HFFc6 (cell line): Measurements from ENCODE around the gene PDE4D. TPM values are rescaled to one million over a fixed set of nuclear protein-coding genes. Genes with fewer than 3 reads are reported as not detected.
"Not testable (repeated sequence)": the region's sequence is repeated elsewhere in the genome, so short reads cannot be mapped to it uniquely, and the experiment has no call there.

ENCODE experiments used
- DNase-seq: peaks from one replicate; pipeline ENCODE4 v3.0.0-alpha.2; 2018
- H3K27ac Mint-ChIP-seq: 2 replicates; pipeline ENCODE4 v1.8.0; 2020; ENCODE audit warnings: mild to moderate bottlenecking, mixed read lengths
- H3K27me3 Mint-ChIP-seq: 2 replicates; pipeline ENCODE4 v1.8.0; 2021; ENCODE audit warnings: mild to moderate bottlenecking, moderate library complexity, mixed read lengths; ENCODE audit not compliant: insufficient read depth
- H3K36me3 Mint-ChIP-seq: 2 replicates; pipeline ENCODE4 v1.8.0; 2021; ENCODE audit warnings: low read depth, mixed read lengths
- H3K4me1 Mint-ChIP-seq: 2 replicates; pipeline ENCODE4 v1.8.0; 2020; ENCODE audit warnings: low read depth, mixed read lengths
- H3K4me3 Mint-ChIP-seq: 2 replicates; pipeline ENCODE4 v1.8.0; 2020; ENCODE audit warnings: mild to moderate bottlenecking, moderate library complexity, mixed read lengths
- H3K9me3 Mint-ChIP-seq: 2 replicates; pipeline ENCODE4 v1.8.0; 2020; ENCODE audit warnings: mild to moderate bottlenecking, mixed read lengths
- total RNA-seq, 6 experiments: library from RNA; stranded (reverse); fragmentation: NEBNext Ultra II Directional; extraction: Animal tissue kit (Norgen Biotek cat#: 25700); gene quantifications; 2 replicates in 1 of 6; 3 replicates in 5 of 6; pipeline ENCODE4 v1.2.3, GENCODE V29; 2021
- TF ChIP-seq, protein P1 (sequence below): fragments of 200-600 bp; sonication (generic); IDR thresholded peaks from 2 replicates; pipeline ENCODE4 v1.5.0; 2021; ENCODE audit warnings: antibody characterized with exemption, mild to moderate bottlenecking

PDE4D gene
- total RNA-seq, 6 experiments from 2014 or later, result 1.8 to 7.3 (median 6.2) TPM

DNA sequence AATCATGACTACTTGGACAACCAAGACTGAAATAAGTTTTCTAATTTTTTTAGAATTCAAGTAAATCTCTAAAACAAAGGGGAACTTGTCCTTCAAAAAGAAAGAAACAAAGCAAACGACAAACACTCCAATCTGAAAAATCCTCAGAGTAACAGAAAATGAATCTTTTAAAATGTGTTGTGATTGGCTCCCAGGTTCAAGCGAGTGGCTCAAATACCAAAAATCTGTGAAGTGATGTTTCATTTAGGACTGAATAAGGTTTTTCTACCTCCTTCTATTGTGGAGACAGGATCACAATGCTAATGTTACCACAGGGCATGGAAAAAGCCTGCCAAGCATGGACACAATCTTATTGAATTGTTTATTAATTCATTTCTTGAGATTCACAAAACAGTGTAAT, 895.0 kb downstream of the PDE4D start:
- no peaks in the 10 kb centered on the region for H3K27me3 Mint-ChIP-seq
- H3K9me3 Mint-ChIP-seq, result no peaks in the 10 kb centered on the region
- TF ChIP-seq, protein P1, sequence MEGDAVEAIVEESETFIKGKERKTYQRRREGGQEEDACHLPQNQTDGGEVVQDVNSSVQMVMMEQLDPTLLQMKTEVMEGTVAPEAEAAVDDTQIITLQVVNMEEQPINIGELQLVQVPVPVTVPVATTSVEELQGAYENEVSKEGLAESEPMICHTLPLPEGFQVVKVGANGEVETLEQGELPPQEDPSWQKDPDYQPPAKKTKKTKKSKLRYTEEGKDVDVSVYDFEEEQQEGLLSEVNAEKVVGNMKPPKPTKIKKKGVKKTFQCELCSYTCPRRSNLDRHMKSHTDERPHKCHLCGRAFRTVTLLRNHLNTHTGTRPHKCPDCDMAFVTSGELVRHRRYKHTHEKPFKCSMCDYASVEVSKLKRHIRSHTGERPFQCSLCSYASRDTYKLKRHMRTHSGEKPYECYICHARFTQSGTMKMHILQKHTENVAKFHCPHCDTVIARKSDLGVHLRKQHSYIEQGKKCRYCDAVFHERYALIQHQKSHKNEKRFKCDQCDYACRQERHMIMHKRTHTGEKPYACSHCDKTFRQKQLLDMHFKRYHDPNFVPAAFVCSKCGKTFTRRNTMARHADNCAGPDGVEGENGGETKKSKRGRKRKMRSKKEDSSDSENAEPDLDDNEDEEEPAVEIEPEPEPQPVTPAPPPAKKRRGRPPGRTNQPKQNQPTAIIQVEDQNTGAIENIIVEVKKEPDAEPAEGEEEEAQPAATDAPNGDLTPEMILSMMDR, result no peak
- no peaks in the 10 kb centered on the region for H3K36me3 Mint-ChIP-seq
- no peak overlapping the region for H3K4me3 Mint-ChIP-seq
- peaks cover 15% of the 10 kb centered on the region for H3K4me1 Mint-ChIP-seq
- DNase-seq, result no peak
- H3K27ac Mint-ChIP-seq, result no peak overlapping the region

- not testable (repeated sequence) for H3K9me3 Mint-ChIP-seq, H3K36me3 Mint-ChIP-seq, H3K27ac Mint-ChIP-seq, H3K4me1 Mint-ChIP-seq, DNase-seq, H3K27me3 Mint-ChIP-seq, H3K4me3 Mint-ChIP-seq
Measured at GRCh38 chr5:58995779-58996178, 897.7 kb downstream of the PDE4D start.

- TF ChIP-seq, protein P1, result no peak
- DNase-seq, result no peak
Measured at GRCh38 chr5:58993461-58993860, 900.1 kb downstream of the PDE4D start.

DNA sequence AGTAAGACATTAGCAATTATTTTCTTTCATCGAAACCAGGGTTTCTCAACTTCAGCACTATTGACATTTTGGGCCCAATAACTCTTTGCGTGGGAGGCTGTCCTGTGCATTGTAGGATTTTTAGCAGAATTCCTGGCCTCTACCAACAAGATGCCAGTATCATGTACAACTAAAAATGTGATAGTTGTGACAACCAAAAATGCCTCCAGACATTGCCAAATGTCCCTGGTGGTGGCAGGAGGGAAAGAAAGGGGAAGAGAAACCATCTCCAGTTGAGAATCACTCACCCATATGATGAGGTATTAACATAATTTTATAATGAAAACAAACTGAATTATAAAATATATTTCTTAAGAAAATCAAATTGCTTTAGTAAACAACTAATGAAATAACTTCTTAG, 904.6 kb downstream of the PDE4D start:
- H3K36me3 Mint-ChIP-seq, result no peaks in the 10 kb centered on the region; the same call in 1 of the 2 replicates
- H3K4me3 Mint-ChIP-seq, result no peak overlapping the region
- TF ChIP-seq, protein P1, result peak; percentile 9; the same call in 1 of the 2 replicates
- DNase-seq, result no peak
- H3K9me3 Mint-ChIP-seq, result no peaks in the 10 kb centered on the region
- H3K27me3 Mint-ChIP-seq, result no peaks in the 10 kb centered on the region; the same call in 1 of the 2 replicates
- H3K27ac Mint-ChIP-seq, result no peak overlapping the region
- H3K4me1 Mint-ChIP-seq, result peaks cover 8% of the 10 kb centered on the region

More at GRCh38 chr5:58993461-58993860, 900.1 kb downstream of the PDE4D start:
- Mint-ChIP-seq H3K27ac (no peak overlapping the region), H3K36me3 (no peaks in the 10 kb centered on the region), H3K27me3 (no peaks in the 10 kb centered on the region; the same call in 1 of the 2 replicates), H3K4me3 (no peak overlapping the region), H3K9me3 (no peaks in the 10 kb centered on the region), H3K4me1 (no peaks in the 10 kb centered on the region)

GRCh38 chr5:58987193-58987592, 906.3 kb downstream of the PDE4D start:
- TF ChIP-seq, protein P1, result no peak
- Mint-ChIP-seq H3K27ac (no peak overlapping the region), H3K4me3 (no peak overlapping the region), H3K4me1 (peaks cover 8% of the 10 kb centered on the region), H3K36me3 (no peaks in the 10 kb centered on the region; the same call in 1 of the 2 replicates), H3K27me3 (no peaks in the 10 kb centered on the region; the same call in 1 of the 2 replicates), H3K9me3 (no peaks in the 10 kb centered on the region)
- DNase-seq, result no peak

- H3K4me1 Mint-ChIP-seq, result peaks cover 8% of the 10 kb centered on the region
- H3K27me3 Mint-ChIP-seq, result no peaks in the 10 kb centered on the region; the same call in 1 of the 2 replicates
- H3K4me3 Mint-ChIP-seq, result no peak overlapping the region
- no peaks in the 10 kb centered on the region; the same call in 1 of the 2 replicates for H3K36me3 Mint-ChIP-seq
- TF ChIP-seq, protein P1, result no peak
- DNase-seq, result no peak
- H3K27ac Mint-ChIP-seq, result no peak overlapping the region
- no peaks in the 10 kb centered on the region for H3K9me3 Mint-ChIP-seq
Measured at GRCh38 chr5:58986281-58986680, 907.2 kb downstream of the PDE4D start.
